Lower lobe of right lung (tissue), 2 donors: ENCODE measurements around the gene UBE2J2. TPM values are rescaled to one million over a fixed set of nuclear protein-coding genes. Genes with fewer than 3 reads are reported as not detected.

ENCODE experiments used
- ATAC-seq, 2 donors: fragments of 200-7000 bp; cut with Tn5 transposase; one replicate each; pipeline ENCODE4 v1.9.1; 2020 to 2022; ENCODE audit warnings: mild to moderate bottlenecking in 2 of 2, moderate library complexity in 2 of 2
- DNase-seq: peaks from one replicate; pipeline ENCODE4 v3.0.0-alpha.2; 2020
- H3K27ac ChIP-seq: fragments of 200-600 bp; one replicate; pipeline ENCODE4 v1.8.0; 2022
- H3K27me3 ChIP-seq: fragments of 200-600 bp; one replicate; pipeline ENCODE4 v1.8.0; 2022; ENCODE audit warnings: low read depth
- H3K36me3 ChIP-seq: fragments of 200-600 bp; one replicate; pipeline ENCODE4 v1.8.0; 2022; ENCODE audit warnings: mild to moderate bottlenecking
- H3K4me1 ChIP-seq: fragments of 200-600 bp; one replicate; pipeline ENCODE4 v1.8.0; 2022
- H3K4me3 ChIP-seq: fragments of 200-600 bp; one replicate; pipeline ENCODE4 v1.8.0; 2022; ENCODE audit warnings: mild to moderate bottlenecking
- H3K9me3 ChIP-seq: fragments of 200-600 bp; one replicate; pipeline ENCODE4 v1.8.0; 2022
- intact Hi-C: fragments of 100-400 bp; cut with DNase I; formaldehyde crosslinking; loops from one replicate; pipeline ENCODE4 v1.11.0; 2022
- total RNA-seq: library from RNA; stranded (reverse); fragmentation: NEBNext Ultra II Directional; extraction: Animal tissue kit (Norgen Biotek cat#: 25700); gene quantifications from one replicate; pipeline ENCODE4 v1.2.1, GENCODE V29; 2021
- TF ChIP-seq, protein P1 (sequence below): fragments of 200-600 bp; IDR thresholded peaks from one replicate; pipeline ENCODE4 v1.8.0; 2022; ENCODE audit warnings: antibody characterized with exemption, mild to moderate bottlenecking
- donor health status: DM: no; HTN: yes; CAD: no; lungs with severe emphysema.

The UBE2J2 gene
- total RNA-seq, 1 donor from 2014 or later: 49.9 TPM

DNA sequence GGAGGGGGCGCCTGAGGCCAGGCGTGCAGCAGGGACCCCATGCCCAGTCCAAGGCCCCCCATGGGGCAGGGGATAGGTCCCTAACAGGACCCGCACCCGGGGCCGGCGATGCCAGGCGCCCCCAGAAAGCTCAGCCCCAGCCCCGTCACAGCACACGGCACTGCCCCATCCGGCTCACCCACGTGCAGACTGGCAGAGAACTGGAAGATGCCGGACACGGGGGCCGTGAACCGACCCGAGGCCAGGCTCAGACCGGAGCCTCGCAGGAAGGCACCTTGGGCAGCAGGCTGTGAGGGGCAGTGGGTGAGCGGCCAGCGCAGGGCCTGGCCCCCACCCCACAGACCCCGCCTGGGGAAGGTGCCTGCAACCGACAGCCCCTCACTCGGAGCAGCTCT, 30.4 kb downstream of the UBE2J2 start:
- intact Hi-C loops: no loop called here
- Histone ChIP-seq H3K4me1 (no peaks in the 10 kb centered on the region), H3K4me3 (no peak overlapping the region), H3K27ac (no peak overlapping the region), H3K9me3 (no peaks in the 10 kb centered on the region), H3K36me3 (no peaks in the 10 kb centered on the region), H3K27me3 (peaks cover 62% of the 10 kb centered on the region)
- DNase-seq: no peak
- no peak for ATAC-seq
- TF ChIP-seq, protein P1, sequence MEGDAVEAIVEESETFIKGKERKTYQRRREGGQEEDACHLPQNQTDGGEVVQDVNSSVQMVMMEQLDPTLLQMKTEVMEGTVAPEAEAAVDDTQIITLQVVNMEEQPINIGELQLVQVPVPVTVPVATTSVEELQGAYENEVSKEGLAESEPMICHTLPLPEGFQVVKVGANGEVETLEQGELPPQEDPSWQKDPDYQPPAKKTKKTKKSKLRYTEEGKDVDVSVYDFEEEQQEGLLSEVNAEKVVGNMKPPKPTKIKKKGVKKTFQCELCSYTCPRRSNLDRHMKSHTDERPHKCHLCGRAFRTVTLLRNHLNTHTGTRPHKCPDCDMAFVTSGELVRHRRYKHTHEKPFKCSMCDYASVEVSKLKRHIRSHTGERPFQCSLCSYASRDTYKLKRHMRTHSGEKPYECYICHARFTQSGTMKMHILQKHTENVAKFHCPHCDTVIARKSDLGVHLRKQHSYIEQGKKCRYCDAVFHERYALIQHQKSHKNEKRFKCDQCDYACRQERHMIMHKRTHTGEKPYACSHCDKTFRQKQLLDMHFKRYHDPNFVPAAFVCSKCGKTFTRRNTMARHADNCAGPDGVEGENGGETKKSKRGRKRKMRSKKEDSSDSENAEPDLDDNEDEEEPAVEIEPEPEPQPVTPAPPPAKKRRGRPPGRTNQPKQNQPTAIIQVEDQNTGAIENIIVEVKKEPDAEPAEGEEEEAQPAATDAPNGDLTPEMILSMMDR: no peak

DNA sequence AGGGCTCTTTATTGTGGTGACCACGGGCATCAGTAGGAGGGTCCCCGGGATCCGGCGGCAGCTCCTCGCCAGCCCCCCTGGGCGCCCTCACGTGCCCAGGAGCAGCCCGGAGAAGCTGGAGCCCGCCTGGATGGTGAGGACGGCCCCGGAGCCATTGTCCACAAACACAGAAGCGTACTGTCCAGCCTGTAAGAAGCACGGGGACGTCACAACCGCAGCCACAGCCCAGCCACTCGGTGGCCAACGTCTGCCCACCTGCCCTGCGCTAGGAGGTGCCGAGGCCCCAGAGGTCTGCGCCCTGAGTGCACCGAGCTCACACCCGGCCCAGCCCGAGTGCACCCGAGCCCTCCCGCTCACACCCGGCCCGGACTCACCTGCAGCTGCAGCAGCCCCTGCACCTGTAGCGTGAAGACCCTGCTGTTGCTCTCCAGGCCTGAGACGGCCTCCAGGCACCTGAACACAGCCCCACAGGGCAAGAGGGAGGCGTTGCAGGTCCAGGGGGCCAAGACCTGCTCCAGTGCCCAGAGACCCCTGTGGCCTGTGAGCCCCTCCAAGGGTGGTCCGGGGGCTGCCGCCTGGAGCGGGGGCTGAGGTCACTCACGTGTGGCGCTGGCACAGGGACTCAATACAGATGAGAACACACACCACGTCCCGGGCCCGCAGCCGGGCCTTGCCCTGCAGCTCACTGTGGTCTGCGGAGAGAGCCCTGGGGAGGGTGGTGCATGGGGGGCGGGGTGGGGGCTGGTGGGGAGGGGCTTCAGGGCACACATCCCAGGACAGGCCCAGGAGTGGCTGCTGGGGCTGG, 31.0 kb downstream of the UBE2J2 start:
- TF ChIP-seq, protein P1: no peak
- intact Hi-C loops: no loop called here
- no peak overlapping the region for H3K4me3 ChIP-seq
- no peak for ATAC-seq
- H3K4me1 ChIP-seq: no peaks in the 10 kb centered on the region
- H3K9me3 ChIP-seq: no peaks in the 10 kb centered on the region
- no peak overlapping the region for H3K27ac ChIP-seq
- no peaks in the 10 kb centered on the region for H3K36me3 ChIP-seq
- no peak for DNase-seq
- H3K27me3 ChIP-seq: peaks cover 67% of the 10 kb centered on the region

DNA sequence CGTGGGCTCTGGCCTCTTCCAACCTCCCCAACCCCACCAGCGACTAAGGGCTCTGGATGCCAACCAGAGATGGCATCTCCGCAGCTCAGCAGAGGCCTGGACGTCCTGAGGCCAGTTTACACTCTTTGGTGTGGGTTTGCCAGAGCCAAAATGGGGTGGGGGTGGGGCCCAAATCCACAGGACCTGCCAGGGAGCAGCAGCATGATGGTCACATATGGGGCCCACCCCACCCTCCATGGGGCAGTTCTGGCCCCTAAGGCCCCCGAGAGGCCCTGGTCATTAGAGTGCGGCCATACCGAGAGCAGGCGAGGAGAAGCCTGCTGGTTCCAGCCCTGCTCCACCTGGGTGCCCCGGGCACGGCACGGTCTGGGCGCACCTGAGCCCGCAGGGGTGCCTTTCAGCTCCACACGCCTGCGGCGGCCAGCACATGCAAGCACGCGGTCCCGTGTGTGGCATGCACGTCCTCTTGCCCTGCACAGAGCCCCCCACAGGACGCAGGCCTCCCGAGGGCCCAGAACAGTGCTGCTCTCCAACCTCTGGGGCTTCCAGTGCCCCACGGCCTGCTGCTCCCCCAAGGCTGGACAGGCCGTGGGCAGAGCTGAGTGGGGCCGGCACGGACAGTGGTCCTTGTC, 31.9 kb downstream of the UBE2J2 start:
- TF ChIP-seq, protein P1: no peak
- peaks cover 67% of the 10 kb centered on the region for H3K27me3 ChIP-seq
- no peak for DNase-seq

DNA sequence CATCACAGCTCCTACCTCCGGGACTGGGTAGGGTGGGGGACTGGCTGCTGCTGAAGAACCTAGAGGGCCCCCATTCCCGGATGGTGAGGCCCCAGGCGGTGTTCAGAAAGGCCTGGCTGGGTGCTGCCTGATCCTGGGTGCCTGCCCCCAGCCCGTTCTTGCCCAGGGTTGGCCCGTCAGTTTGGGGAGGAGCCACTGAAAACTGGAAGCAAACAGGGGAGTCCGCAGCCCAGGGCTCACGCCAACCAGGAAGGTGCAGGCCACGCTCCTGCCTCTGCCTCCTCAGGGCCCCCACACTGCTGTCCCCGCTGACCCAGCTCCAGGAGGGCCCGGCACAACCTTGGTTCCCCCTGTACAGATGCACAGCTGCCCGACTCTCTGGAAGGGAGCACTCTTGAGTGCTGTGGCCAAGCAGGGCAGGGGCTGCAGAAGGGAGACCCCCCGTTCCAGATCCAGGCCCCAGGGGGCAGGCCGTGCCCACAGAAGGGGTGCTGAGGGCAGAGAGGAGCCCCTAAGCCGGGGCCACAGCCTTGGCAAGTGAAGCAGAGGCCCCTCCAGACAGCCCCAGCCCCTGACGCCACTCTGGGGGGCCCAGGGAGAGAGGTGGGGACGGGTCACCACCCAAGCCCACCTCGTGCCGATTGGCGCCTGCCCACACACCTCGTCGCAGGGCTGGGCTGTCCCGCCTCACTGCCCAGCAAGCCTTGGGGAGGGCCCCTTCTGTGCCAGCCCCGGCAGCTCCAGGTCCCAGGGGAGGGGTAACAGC, 32.6 kb downstream of the UBE2J2 start:
- Histone ChIP-seq H3K4me1 (peaks cover 3% of the 10 kb centered on the region), H3K4me3 (no peak overlapping the region), H3K36me3 (no peaks in the 10 kb centered on the region), H3K27ac (no peak overlapping the region), H3K9me3 (no peaks in the 10 kb centered on the region), H3K27me3 (peaks cover 60% of the 10 kb centered on the region)
- ATAC-seq (no peak), DNase-seq (no peak)
- intact Hi-C loops: no loop called here
- TF ChIP-seq, protein P1: no peak

More for the DNA sequence above, 31.9 kb downstream of the UBE2J2 start:
- Histone ChIP-seq H3K27ac (no peak overlapping the region), H3K9me3 (no peaks in the 10 kb centered on the region), H3K36me3 (no peaks in the 10 kb centered on the region), H3K4me1 (peaks cover 3% of the 10 kb centered on the region), H3K4me3 (no peak overlapping the region)
- intact Hi-C loops: no loop called here
- ATAC-seq: no peak

DNA sequence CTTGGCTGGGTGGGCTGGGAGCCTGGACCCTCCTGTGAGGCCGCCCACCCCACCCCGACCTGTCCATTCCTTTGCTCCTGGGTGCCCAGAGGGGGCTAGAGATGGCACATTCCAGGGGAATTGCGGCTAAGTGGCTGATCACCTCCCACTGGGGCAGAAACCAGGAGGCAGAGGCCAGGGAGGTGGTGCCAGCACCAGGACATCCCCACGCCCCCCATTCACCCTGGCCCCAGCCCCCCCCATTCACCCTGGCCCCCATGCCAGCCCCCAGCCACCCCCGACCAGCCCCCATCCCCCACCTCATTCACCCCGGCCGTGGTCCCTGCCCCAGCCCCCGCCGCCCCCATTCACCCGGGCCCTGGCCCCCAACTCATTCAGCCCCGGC, 33.3 kb downstream of the UBE2J2 start:
- no peak for ATAC-seq
- Histone ChIP-seq H3K4me1 (peaks cover 3% of the 10 kb centered on the region), H3K36me3 (no peaks in the 10 kb centered on the region), H3K27ac (no peak overlapping the region), H3K9me3 (no peaks in the 10 kb centered on the region), H3K4me3 (no peak overlapping the region), H3K27me3 (peaks cover 53% of the 10 kb centered on the region)
- TF ChIP-seq, protein P1: no peak
- no peak for DNase-seq
- intact Hi-C loops: no loop called here
